DMS153 treated with DMSO at 0.1 percent for 48 hours (cell line): Measurements from ENCODE around the gene ADORA3.

Experiments
- DNase-seq: peaks from one replicate; lab custom pipeline; 2025; ENCODE audit not compliant: unreplicated experiment; lab: John Stamatoyannopoulos, UW

The ADORA3 gene

DNA sequence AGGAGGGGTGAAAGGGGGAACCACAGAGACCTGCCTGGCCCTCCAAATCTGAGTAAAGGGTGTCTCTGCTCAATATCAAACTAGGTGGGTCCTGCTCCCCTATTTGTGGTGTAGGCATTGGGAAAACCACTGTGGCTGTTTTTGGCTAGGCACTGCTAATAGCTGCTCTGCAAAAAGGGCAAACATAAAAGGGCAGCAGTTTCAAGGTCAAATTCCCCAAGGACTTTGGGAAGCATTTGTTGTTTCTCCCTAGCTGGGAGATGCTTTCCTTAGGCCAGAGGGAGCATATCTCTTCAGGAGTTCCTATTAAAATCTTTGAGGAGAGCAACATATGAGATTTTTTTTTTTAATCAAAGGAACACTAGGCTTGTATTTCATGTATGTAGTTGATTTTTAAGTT is 27.2 kb downstream of the ADORA3 start:
- DNase-seq = no peak

DNA sequence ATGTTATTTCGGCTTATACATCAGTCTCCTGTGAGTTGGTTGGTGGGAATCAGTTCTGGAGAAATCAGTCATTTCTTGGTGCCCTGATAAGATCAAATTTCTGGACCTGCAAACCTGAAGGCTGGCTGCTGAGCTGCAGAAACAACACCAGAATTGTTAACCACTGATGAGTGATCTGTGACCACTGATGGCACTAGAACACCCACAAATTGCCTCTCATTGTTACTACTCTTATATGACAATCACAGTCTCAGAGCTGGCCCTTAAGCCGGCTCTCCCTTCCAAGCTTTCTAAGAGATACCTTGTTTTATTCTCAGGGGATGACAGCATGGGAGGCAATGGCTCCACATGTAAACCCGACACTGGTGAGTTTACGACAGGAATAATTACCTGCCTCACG is 27.7 kb downstream of the ADORA3 start:
- no peak for DNase-seq

DNA sequence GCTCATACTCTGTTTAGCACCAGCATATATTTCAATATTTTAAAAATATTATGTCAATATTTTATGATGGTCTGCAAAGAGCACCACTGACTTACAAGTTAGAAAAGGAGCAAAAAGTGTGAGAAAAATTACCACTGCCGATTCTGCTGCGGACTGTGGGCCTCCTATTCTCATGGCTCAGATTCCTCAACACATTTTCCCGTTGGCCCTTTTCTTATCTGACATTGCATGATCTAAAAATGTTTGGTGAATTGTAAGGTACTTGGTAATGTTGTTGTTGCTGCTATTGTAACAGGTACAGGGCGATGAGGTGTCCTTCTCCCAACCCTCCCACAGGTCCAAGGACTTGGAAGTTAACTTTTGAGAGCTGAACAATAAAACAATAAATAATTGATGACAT is 28.9 kb downstream of the ADORA3 start:
- DNase-seq = no peak

DNA sequence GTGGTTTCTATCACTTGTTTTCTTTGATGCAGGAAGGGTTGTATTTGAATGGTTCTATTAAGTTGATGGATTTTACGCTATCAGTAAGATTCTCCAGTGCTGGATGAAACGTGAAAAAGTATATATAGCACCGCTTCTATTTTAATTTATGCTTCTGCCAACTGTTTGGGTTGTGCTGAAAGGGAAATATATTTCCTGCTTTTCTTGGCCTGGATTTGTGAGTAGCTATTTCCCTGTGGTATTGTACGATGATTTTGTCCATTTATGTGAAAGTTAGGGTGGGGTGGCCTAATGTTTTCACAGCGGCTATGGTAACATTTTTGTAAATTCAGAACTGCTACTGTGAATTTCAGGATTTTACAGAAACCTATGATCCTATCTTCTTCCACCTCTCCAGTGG is 29.3 kb downstream of the ADORA3 start:
- DNase-seq = no peak

DNA sequence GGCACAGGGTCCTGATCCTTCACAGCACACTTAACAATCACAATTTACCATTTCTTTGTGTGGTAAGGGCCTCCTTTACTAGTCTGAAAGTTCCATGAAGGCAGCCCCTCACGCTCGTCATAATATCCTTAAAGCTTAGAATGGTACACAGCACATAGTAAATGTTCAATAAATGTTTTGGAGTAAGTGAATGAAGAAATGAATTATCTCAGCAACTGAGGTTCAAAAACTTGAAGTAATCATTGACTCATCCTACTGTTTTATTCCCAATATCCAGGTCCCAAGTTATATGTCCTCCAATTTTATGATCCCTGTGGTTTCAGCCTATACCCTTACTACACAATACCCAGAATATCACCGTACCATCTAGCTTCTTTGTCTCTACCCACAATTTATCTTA is 31.9 kb downstream of the ADORA3 start:
- no peak for DNase-seq

DNA sequence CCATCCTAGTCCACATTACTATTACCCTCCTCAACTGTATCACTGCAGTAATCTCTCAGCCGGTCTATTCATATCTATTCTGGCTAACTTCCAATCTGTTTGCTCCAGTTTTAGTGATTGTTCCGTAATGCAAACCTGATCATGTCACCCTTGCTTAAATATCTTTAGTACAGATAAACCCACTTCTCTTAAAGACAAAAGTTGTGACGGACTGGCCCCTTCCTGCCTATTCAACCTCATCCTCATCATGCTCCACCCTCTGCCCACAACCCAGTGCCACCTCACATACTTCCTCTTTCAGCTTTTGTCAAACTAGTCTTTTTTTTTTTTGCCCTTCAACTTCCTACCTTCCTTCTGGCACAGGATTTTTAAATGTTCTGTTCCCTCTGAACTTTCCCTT is 32.4 kb downstream of the ADORA3 start:
- no peak for DNase-seq

DNA sequence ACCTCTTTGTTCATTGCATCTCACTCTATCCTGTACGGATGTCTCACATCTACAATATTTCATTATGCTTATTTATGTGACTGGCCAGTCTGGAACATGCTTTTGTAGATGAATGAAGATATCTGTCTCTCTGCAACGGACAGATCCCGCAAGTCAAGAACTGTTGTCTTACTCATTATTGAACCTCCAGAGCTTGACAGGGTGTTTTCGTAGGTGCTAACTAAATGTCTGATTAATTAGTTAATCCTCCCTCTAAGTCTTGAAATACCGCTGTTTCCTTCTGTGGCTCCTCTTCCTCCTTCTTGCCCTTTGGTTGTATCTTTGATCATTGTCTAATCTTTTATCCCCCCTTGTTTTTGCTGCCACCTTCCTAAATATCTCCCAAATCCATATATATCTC is 32.8 kb downstream of the ADORA3 start:
- no peak for DNase-seq

GRCh38 chr1:111469539-111469938 is 33.9 kb downstream of the ADORA3 start:
- no peak for DNase-seq

- no peak for DNase-seq
These were observed 34.7 kb downstream of the ADORA3 start for GRCh38 chr1:111468717-111469100.

DNA sequence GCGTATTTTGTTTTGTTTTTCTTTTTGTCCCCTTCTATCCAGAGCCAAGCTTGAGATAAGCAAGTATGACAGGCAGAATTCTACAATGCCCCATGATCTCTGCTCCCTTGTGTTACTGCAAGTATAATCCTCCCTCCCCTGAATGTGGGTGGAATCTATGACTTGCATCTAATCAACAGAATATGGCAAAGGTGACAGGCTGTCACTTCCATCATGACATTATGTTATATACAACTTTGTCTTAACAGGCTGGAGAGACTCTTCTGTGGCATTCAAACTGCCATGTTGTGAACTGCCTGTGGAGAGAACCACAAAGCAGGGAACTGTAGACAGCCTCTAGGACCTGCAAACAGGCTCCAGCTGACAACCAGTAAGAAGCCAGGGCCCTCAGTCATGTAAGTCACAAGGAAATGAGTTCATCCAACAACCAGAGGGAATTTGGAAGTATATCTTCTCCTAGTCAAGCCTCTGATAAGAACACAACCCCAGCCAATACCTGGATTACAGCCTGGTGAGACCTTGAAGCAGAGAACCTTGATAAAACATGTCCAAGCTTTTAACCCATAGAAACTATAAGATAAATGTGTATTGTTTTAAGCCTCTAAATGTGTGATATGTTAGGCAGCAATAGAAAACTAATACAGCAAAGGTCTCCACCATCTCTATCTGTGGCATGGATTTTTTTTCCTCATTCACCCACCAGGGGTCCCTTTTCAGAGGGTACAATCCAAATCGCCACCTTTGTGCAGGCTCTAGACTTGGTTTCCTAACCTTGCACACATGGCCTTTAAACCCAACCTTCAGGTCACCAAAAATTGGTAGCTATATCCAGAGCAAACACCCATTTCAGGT is 35.3 kb downstream of the ADORA3 start:
- DNase-seq = no peak

DNA sequence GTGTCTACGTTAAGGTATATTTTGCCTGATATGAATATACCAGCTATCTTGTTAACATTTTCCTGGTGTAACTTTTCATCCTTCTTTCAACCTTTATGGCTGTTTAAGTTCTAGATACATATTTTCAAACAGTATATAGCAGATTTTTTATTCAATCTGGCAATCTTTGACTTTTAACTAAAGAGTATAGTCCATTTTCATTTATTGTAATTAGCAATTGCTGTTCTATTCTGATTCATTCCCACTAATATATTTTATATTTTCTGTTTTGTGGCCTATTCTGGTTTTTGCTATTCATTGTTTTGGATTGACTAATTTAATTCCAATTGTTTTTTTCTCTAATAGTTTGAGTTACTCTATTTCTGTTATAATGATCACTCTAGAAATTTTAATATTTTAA is 37.0 kb downstream of the ADORA3 start:
- no peak for DNase-seq

DNA sequence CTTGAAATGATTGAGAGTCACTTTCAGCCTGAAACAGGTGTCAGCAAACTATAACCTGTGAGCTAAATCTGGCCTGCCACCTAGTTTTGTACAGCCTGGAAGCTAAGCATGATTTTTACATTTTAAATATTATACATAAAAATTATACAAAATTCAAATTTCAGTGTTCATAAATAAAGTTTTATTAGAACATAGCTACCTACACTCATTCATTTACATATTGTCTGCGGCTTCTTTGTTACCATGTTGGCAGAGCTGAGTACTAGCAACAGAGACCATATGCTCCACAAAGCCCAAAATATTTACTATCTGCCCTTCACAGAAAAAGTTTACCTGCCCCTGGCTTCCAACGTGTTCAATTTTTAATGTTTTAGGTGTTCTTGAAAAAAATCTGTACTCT is 37.7 kb downstream of the ADORA3 start:
- DNase-seq = no peak

DNA sequence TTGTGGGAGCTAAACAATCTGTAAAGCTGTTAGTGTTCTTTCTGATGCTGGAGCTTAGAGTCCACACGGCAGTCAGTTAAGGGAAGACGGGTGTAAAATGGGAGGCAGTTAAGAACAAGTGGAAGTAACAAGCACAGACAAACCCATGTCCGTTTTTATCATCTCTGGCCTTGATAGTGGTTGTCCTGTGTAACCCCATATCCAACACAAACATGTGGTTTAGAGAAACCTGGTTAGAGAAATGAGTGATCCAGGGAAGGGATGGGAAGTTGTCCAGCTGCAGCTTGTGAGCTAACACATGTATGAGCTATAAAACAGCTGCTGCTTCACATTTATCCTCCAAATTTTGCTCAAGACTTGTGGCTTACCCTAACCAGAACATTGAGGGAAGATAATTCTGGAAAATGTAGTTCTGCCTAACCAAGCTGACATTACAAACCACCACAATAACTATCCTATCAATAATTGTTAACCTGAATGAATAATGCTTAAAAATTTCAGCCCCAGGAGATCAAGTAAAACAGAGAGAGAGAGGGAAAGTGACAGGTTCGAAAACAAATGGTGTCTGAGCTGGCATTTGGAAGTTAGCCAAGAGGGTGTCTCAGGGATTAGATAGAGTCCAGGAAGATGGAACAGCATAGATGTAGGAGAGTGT is 40.3 kb downstream of the ADORA3 start:
- no peak for DNase-seq

- no peak for DNase-seq
These were observed 40.9 kb downstream of the ADORA3 start for GRCh38 chr1:111462370-111463028.

GRCh38 chr1:111461765-111462164 is 41.7 kb downstream of the ADORA3 start:
- no peak for DNase-seq

- no peak for DNase-seq
These were observed 47.8 kb downstream of the ADORA3 start for GRCh38 chr1:111455642-111456031.

DNA sequence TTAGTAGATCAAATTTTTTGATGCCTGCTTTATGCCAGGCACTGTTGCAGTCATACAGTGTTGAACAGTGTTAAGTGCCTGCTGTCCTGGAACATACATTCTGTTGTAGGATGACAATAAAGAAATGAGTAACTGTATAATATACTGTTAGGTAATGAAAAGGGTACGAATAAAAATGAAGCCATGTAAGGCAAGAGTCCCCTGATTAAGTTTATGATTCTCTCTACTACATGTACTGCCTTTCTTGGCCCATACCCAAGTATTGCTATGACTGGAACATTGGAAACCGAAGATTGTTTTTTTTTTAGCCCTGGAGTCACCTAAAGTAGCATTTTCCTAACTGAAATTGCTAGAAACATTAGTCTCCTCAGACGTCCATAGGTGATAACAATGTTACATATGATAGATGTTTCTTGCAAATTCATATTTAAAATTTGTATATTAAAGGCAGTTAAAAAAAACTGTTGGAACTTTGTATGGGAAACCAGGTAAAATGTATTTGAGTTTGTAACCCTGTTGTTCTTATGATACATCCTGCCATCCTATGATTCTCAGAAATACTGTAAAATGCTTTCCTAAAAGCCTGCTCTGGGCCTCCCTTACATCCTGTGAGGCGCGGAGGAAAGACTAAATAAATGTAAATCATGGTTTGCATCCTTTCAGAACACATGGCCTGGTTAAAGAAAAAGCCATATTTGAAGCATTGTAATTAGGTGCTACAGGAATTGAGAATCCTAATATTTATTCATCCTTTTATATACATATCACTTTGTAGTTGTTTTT is 48.4 kb downstream of the ADORA3 start:
- DNase-seq = no peak

DNA sequence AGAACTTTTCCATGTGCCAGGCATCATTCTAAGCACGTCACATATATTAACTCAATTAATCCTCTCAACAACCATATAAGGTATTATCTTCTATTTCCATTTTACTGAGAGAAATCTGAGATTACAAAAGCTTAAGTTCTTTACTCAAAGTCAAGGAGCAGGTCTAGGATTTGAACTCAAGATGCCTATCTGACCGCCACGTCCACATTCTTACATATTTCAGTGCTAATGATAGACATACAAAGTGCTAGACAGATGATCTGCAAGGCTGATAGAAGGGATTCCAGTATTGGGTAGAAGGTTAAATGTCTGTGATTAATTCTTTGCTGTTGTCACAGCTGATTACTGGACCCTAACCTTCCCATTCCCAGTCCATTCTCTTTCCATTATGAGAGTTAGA is 49.7 kb downstream of the ADORA3 start:
- DNase-seq = no peak

GRCh38 chr1:111452581-111452980 is 50.9 kb downstream of the ADORA3 start:
- no peak for DNase-seq

DNA sequence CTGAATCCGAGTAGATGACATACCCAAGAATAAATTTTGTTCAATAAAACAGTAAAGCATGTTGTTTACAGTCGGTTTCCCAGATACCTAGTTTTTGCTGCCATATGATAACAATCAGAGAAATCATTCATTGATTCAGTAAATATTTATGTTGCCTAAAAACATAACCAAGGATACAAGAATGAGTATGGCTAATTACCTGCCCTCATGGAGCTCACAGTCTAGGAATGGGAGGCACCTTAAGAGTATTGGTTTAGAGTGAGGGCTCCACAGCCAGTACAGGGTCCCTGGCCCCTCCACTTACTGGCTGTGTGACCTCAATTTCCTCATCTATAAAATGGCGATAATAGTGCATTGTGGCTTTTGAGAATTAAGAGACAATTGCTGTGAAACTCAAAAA is 53.2 kb downstream of the ADORA3 start:
- DNase-seq = no peak

DNA sequence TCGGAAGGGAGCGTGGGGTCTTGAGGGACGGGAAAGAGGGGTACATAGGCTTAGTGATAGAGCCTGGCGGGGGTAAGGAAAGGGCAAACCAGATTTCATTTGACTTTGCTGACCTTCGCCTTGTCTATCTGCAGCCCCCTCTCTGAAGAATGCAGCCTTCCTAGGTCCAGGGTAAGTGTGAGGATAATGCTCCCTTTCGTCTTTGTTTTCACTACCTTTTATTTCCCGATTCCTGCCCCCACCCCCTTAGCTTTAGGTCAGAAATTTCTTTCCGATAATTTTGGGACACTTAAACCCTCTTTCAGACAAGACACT is 53.8 kb downstream of the ADORA3 start:
- no peak for DNase-seq
